Measurements from ENCODE around the gene SEMA4B. TPM values are rescaled to one million over a fixed set of nuclear protein-coding genes. Genes with fewer than 3 reads are reported as not detected.
A peak's percentile ranks its signal among the peaks of the same experiment; 100 is the strongest.

Gene SEMA4B
- total and polyA plus RNA-seq, 2 donors (not counting 1 experiment from before 2014, with no cell fraction given), result 285 to 336 TPM

- ATAC-seq (ENCODE audit: low read depth) (peak; percentile 79), DNase-seq (peak; percentile 71)
- no peaks in the 10 kb centered on the region for H3K36me3 ChIP-seq (replicated peaks in 1 of 2; ENCODE audit: control extremely low read depth in 1 of 2, control insufficient read depth in 1 of 2, extremely low read depth in 1 of 2, insufficient read depth in 2 of 2, low read length in 1 of 2)
- H4K20me1 ChIP-seq (ENCODE audit: control insufficient read depth, insufficient read depth, low read length, poor library complexity, severe bottlenecking), result no peaks in the 10 kb centered on the region
- H3K4me3 ChIP-seq (ENCODE audit: control extremely low read depth in 1 of 5, extremely low read depth in 1 of 5, insufficient read depth in 1 of 5, low read depth in 2 of 5, low read length in 4 of 5), result peak within 1 kb of the TSS in 4 of 5 experiments; percentile 52 to 64 (median 56)
- Mint-ChIP-seq H3K27me3 (no peaks in the 10 kb centered on the region), H3K9me3 (ENCODE audit: insufficient read depth) (no peaks in the 10 kb centered on the region), H3K4me1 (peaks cover 16% of the 10 kb centered on the region), H3K27ac (peak within 1 kb of the TSS; percentile 3), H3K4me3 (peak within 1 kb of the TSS; percentile 74)
- POLR2A ChIA-PET, result interaction anchor here (0.7 to 0.9 kb wide), 5 partner anchors 8 to 245 kb away, joined by 3 to 12 read pairs (median 6); partner anchors contain the start of genes CIB1 and GDPGP1
- H3K9me3 ChIP-seq (ENCODE audit: control extremely low read depth in 1 of 3, control insufficient read depth in 2 of 3, insufficient read depth in 1 of 3, low read length in 2 of 3), result no peaks in the 10 kb centered on the region
- intact Hi-C loops (cut with micrococcal nuclease), result loop anchor here (1.0 to 2.0 kb wide), 2 partner anchors 15 to 16 kb away; partner anchors contain the start of genes GDPGP1 and NGRN
- H3K4me2 ChIP-seq (replicated peaks; ENCODE audit: low read depth, low read length, poor library complexity, severe bottlenecking), result peak within 1 kb of the TSS; percentile 97
- peak within 1 kb of the TSS; percentile 62 for H3K9ac ChIP-seq (ENCODE audit: low read length)
- no peaks in the 10 kb centered on the region for H3K79me2 ChIP-seq (ENCODE audit: control insufficient read depth, insufficient read depth, low read length)
- TF ChIP-seq, protein P1, sequence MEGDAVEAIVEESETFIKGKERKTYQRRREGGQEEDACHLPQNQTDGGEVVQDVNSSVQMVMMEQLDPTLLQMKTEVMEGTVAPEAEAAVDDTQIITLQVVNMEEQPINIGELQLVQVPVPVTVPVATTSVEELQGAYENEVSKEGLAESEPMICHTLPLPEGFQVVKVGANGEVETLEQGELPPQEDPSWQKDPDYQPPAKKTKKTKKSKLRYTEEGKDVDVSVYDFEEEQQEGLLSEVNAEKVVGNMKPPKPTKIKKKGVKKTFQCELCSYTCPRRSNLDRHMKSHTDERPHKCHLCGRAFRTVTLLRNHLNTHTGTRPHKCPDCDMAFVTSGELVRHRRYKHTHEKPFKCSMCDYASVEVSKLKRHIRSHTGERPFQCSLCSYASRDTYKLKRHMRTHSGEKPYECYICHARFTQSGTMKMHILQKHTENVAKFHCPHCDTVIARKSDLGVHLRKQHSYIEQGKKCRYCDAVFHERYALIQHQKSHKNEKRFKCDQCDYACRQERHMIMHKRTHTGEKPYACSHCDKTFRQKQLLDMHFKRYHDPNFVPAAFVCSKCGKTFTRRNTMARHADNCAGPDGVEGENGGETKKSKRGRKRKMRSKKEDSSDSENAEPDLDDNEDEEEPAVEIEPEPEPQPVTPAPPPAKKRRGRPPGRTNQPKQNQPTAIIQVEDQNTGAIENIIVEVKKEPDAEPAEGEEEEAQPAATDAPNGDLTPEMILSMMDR (IDR thresholded peaks at IDR 0.05), result no peak
- H2AFZ ChIP-seq (ENCODE audit: insufficient read depth, low read depth, low read length, poor library complexity, severe bottlenecking), result peak within 1 kb of the TSS; percentile 81
- peaks cover 0 to 16% of the 10 kb centered on the region in 2 donors for H3K4me1 ChIP-seq (ENCODE audit: control insufficient read depth in 2 of 2, insufficient read depth in 2 of 2, low read length in 2 of 2)
- WGBS (ENCODE audit: insufficient coverage), result 2% methylated on average over 40 of the region's 44 CpGs
- CTCF ChIA-PET, result interaction anchor here (0.6 to 2.3 kb wide), 12 partner anchors 12 to 233 kb away, joined by 3 to 9 read pairs (median 3); partner anchors contain the start of genes CIB1 and GDPGP1
- H3K27me3 ChIP-seq (replicated peaks in 1 of 4; ENCODE audit: control extremely low read depth in 1 of 4, control insufficient read depth in 3 of 4, insufficient read depth in 4 of 4, low read length in 3 of 4), result no peaks in the 10 kb centered on the region
- H3K27ac ChIP-seq (ENCODE audit: low read length in 2 of 2), result peak within 1 kb of the TSS in 1 of 2 donors; percentile 39
Measured at GRCh38 chr15:90249203-90249863, 48.2 kb downstream of the SEMA4B start, which contains the start of gene TTLL13. Gene TTLL13, plus strand, starts transcription at chr15:90249556. Its CDS starts 1,075 bp downstream, at chr15:90250631.

DNA sequence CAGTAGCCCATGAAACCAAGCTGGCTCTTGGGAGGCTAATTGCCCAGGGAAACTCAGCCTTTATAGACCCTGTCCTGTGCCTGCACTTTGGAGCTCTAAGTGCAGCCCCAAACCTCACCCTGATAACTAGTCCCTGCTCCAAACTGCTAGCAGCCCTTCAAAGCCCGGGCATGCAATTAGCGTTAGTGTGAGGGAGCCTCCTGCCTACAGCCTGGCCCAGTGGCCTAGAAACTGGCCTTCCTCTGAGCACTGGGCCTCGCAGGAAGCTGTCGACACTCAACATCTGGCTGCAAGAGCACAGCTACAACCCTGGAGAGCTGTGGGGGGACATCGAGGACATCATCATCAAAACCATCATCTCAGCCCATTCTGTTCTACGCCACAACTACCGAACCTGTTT is 56.6 kb downstream of the SEMA4B start:
- H3K4me3 ChIP-seq (ENCODE audit: control extremely low read depth in 1 of 5, extremely low read depth in 1 of 5, insufficient read depth in 1 of 5, low read depth in 2 of 5, low read length in 4 of 5), result no peak overlapping the region
- H3K27me3 ChIP-seq (replicated peaks in 1 of 4; ENCODE audit: control extremely low read depth in 1 of 4, control insufficient read depth in 3 of 4, insufficient read depth in 4 of 4, low read length in 3 of 4), result no peaks in the 10 kb centered on the region
- 88% methylated on average over 4 of the region's 7 CpGs for WGBS (ENCODE audit: insufficient coverage)
- Mint-ChIP-seq H3K4me3 (no peak overlapping the region), H3K27me3 (no peaks in the 10 kb centered on the region), H3K27ac (no peak overlapping the region), H3K9me3 (ENCODE audit: insufficient read depth) (no peaks in the 10 kb centered on the region), H3K4me1 (no peaks in the 10 kb centered on the region)
- POLR2A ChIA-PET, result no interaction called here
- no peaks in the 10 kb centered on the region for H4K20me1 ChIP-seq (ENCODE audit: control insufficient read depth, insufficient read depth, low read length, poor library complexity, severe bottlenecking)
- intact Hi-C loops (cut with micrococcal nuclease), result no loop called here
- H3K79me2 ChIP-seq (ENCODE audit: control insufficient read depth, insufficient read depth, low read length), result no peaks in the 10 kb centered on the region
- H3K27ac ChIP-seq (ENCODE audit: low read length in 2 of 2), result no peak overlapping the region
- no peak overlapping the region for H3K4me2 ChIP-seq (replicated peaks; ENCODE audit: low read depth, low read length, poor library complexity, severe bottlenecking)
- TF ChIP-seq EZH2 (IDR thresholded peaks at IDR 0.05; ENCODE audit: borderline replicate concordance, insufficient read depth, low read depth, low read length, poor library complexity, severe bottlenecking), result no peak
- TF ChIP-seq, protein P1 (IDR thresholded peaks at IDR 0.05), result no peak
- no peak for ATAC-seq (ENCODE audit: low read depth)
- no peak overlapping the region for H3K9ac ChIP-seq (ENCODE audit: low read length)
- CTCF ChIA-PET, result no interaction called here
- no peak overlapping the region for H2AFZ ChIP-seq (ENCODE audit: insufficient read depth, low read depth, low read length, poor library complexity, severe bottlenecking)
- H3K4me1 ChIP-seq (ENCODE audit: control insufficient read depth in 2 of 2, insufficient read depth in 2 of 2, low read length in 2 of 2), result no peaks in the 10 kb centered on the region
- H3K9me3 ChIP-seq (ENCODE audit: control extremely low read depth in 1 of 3, control insufficient read depth in 2 of 3, insufficient read depth in 1 of 3, low read length in 2 of 3), result no peaks in the 10 kb centered on the region
- no peaks in the 10 kb centered on the region for H3K36me3 ChIP-seq (replicated peaks in 1 of 2; ENCODE audit: control extremely low read depth in 1 of 2, control insufficient read depth in 1 of 2, extremely low read depth in 1 of 2, insufficient read depth in 2 of 2, low read length in 1 of 2)
- DNase-seq, result no peak
